CD8-positive, alpha-beta memory T cell (primary cell): ENCODE results near the gene ARHGAP45. TPM values are rescaled to one million over a fixed set of nuclear protein-coding genes. Genes with fewer than 3 reads are reported as not detected.

Source experiments
- CTCF ChIA-PET: fragments of 350-600 bp; sonication (Branson Sonifier 250); formaldehyde crosslinking; loops from one replicate; lab custom pipeline; 2021; ENCODE audit warnings: antibody characterized with exemption; lab: Charles Lee
- POLR2A ChIA-PET: fragments of 350-600 bp; sonication (Branson Sonifier 250); formaldehyde crosslinking; loops from one replicate; lab custom pipeline; 2021; ENCODE audit warnings: antibody characterized with exemption; lab: Charles Lee
- DNase-seq, 5 donors: peaks; one replicate each; pipeline versions ENCODE4 v3.0.0 to v3.0.0-alpha.2; 2020 to 2022; ENCODE audit warnings: mixed read lengths in 1 of 5
- H3K27ac ChIP-seq: one replicate; pipeline ENCODE4 v1.7.0; 2013; ENCODE audit warnings: low read depth, mild to moderate bottlenecking, low read length, moderate library complexity
- H3K27me3 ChIP-seq: 2 replicates; pipeline ENCODE4 v1.7.0; 2013; ENCODE audit warnings: low read length, mild to moderate bottlenecking; ENCODE audit not compliant: insufficient read depth, poor library complexity, severe bottlenecking
- H3K36me3 ChIP-seq: 2 replicates; pipeline ENCODE4 v1.7.0; 2013; ENCODE audit warnings: mild to moderate bottlenecking, low read length, moderate library complexity; ENCODE audit not compliant: insufficient read depth
- H3K4me1 ChIP-seq: 2 replicates; pipeline ENCODE4 v1.7.0; 2013; ENCODE audit warnings: mild to moderate bottlenecking, low read length, moderate library complexity; ENCODE audit not compliant: insufficient read depth
- H3K4me3 ChIP-seq: 2 replicates; pipeline ENCODE4 v1.7.0; 2013; ENCODE audit warnings: mild to moderate bottlenecking, low read length
- H3K9me3 ChIP-seq: 2 replicates; pipeline ENCODE4 v1.7.0; 2013; ENCODE audit warnings: mild to moderate bottlenecking, low read length
- H3K27ac Mint-ChIP-seq, 8 donors: one replicate each; pipeline ENCODE4 v1.8.0; 2020 to 2021; ENCODE audit warnings: mixed read lengths in 8 of 8, mild to moderate bottlenecking in 6 of 8, inconsistent platforms in 3 of 8, moderate library complexity in 3 of 8
- H3K27me3 Mint-ChIP-seq, 2 donors: one replicate each; pipeline ENCODE4 v1.8.0; 2020 to 2021; ENCODE audit warnings: mixed read lengths in 2 of 2, mild to moderate bottlenecking in 1 of 2, moderate library complexity in 1 of 2
- H3K36me3 Mint-ChIP-seq, 3 donors: one replicate each; pipeline ENCODE4 v1.8.0; 2020 to 2021; ENCODE audit warnings: mixed read lengths in 3 of 3, inconsistent platforms in 1 of 3, mild to moderate bottlenecking in 1 of 3
- H3K4me1 Mint-ChIP-seq, 3 donors: one replicate each; pipeline ENCODE4 v1.8.0; 2020 to 2021; ENCODE audit warnings: mixed read lengths in 3 of 3, inconsistent platforms in 1 of 3, mild to moderate bottlenecking in 1 of 3
- H3K4me3 Mint-ChIP-seq, 7 donors: one replicate each; pipeline ENCODE4 v1.8.0; 2020 to 2021; ENCODE audit warnings: mixed read lengths in 7 of 7, mild to moderate bottlenecking in 6 of 7, moderate library complexity in 4 of 7, inconsistent platforms in 2 of 7
- H3K9me3 Mint-ChIP-seq, 5 donors: one replicate each; pipeline ENCODE4 v1.8.0; 2020 to 2022; ENCODE audit warnings: mixed read lengths in 5 of 5, mild to moderate bottlenecking in 3 of 5, moderate library complexity in 2 of 5, inconsistent platforms in 1 of 5
- polyA plus RNA-seq: library from polyadenylated mRNA; unstranded; fragments of 300-500 nt; fragmentation: Illumina TruSeq; gene quantifications from one replicate; pipeline ENCODE4 v1.2.3, GENCODE V29; 2021
- total RNA-seq, 2 experiments: library from RNA; stranded (reverse); gene quantifications; one replicate each; pipeline ENCODE4 v1.2.3, GENCODE V29; 2021

ARHGAP45 gene
- total and polyA plus RNA-seq, 3 experiments from 2014 or later, result 212 to 478 (median 220) TPM

GRCh38 chr19:1046117-1046626 lies 20.8 kb upstream of the ARHGAP45 start:
- Mint-ChIP-seq H3K4me1 (peaks cover 7 to 14% (median 8%) of the 10 kb centered on the region in 3 donors), H3K4me3 (no peak overlapping the region), H3K36me3 (peaks cover 0 to 42% (median 2%) of the 10 kb centered on the region in 3 donors), H3K27ac (peak overlapping the region in 2 of 8 donors; percentile 17 to 94), H3K27me3 (peaks cover 0 to 1% of the 10 kb centered on the region in 2 donors), H3K9me3 (no peaks in the 10 kb centered on the region)
- no peak overlapping the region for H3K4me3 ChIP-seq
- CTCF ChIA-PET, result interaction anchor here (1.0 to 1.5 kb wide), 2 partner anchors 19 to 149 kb away, joined by 3 to 7 read pairs; no protein-coding TSS in a partner anchor
- H3K27ac ChIP-seq, result no peak overlapping the region
- POLR2A ChIA-PET, result interaction anchor here (0.8 kb wide), 1 partner anchor 44 kb away, joined by 7 read pairs; no protein-coding TSS in a partner anchor
- DNase-seq, result no peak
- no peaks in the 10 kb centered on the region for H3K9me3 ChIP-seq
- H3K4me1 ChIP-seq, result peaks cover 14% of the 10 kb centered on the region
- H3K27me3 ChIP-seq, result no peaks in the 10 kb centered on the region
- H3K36me3 ChIP-seq, result peaks cover 13% of the 10 kb centered on the region

DNA sequence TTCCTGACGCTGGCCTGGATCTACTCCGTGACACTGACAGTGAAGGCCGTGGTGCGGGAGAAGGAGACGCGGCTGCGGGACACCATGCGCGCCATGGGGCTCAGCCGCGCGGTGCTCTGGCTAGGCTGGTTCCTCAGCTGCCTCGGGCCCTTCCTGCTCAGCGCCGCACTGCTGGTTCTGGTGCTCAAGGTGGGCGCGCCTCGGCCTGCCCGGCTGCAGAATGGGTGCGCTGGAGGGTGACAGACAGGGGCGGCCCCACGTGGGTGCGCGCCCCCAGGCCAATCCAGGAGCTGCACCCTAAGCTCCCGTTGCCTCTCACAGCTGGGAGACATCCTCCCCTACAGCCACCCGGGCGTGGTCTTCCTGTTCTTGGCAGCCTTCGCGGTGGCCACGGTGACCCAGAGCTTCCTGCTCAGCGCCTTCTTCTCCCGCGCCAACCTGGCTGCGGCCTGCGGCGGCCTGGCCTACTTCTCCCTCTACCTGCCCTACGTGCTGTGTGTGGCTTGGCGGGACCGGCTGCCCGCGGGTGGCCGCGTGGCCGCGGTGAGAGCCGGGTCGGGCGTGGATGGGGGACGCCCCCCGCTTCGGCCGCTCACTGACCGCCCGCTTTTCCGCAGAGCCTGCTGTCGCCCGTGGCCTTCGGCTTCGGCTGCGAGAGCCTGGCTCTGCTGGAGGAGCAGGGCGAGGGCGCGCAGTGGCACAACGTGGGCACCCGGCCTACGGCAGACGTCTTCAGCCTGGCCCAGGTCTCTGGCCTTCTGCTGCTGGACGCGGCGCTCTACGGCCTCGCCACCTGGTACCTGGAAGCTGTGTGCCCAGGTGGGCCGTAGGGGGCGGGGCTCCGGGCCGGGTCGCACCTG lies 19.9 kb upstream of the ARHGAP45 start:
- POLR2A ChIA-PET, result interaction anchor here (0.5 kb wide), 1 partner anchor 24 kb away, joined by 4 read pairs; no protein-coding TSS in a partner anchor
- peak overlapping the region in 4 of 8 donors; percentile 22 to 74 (median 42) for H3K27ac Mint-ChIP-seq
- CTCF ChIA-PET, result interaction anchor here (1.0 to 1.9 kb wide), 5 partner anchors 10 to 63 kb away, joined by 3 to 9 read pairs (median 4); partner anchors contain the start of gene WDR18

GRCh38 chr19:1047696-1048147 lies 19.2 kb upstream of the ARHGAP45 start:
- POLR2A ChIA-PET, result interaction anchor here (0.5 to 0.7 kb wide), 4 partner anchors 23 to 184 kb away, joined by 3 to 8 read pairs (median 6); no protein-coding TSS in a partner anchor
- CTCF ChIA-PET, result interaction anchor here (1.0 to 1.9 kb wide), 8 partner anchors 10 to 147 kb away, joined by 3 to 9 read pairs (median 4); partner anchors contain the start of gene WDR18

More for the DNA sequence above, 19.9 kb upstream of the ARHGAP45 start:
- peak in 1 of 5 donors; percentile 62 for DNase-seq
- Histone ChIP-seq H3K27me3 (no peaks in the 10 kb centered on the region), H3K9me3 (no peaks in the 10 kb centered on the region), H3K4me1 (peaks cover 7% of the 10 kb centered on the region), H3K36me3 (peaks cover 13% of the 10 kb centered on the region), H3K27ac (no peak overlapping the region), H3K4me3 (no peak overlapping the region)
- H3K4me1 Mint-ChIP-seq, result peaks cover 7 to 16% (median 9%) of the 10 kb centered on the region in 3 donors
- no peaks in the 10 kb centered on the region for H3K9me3 Mint-ChIP-seq
- H3K27me3 Mint-ChIP-seq, result peaks cover 0 to 1% of the 10 kb centered on the region in 2 donors
- H3K36me3 Mint-ChIP-seq, result peaks cover 0 to 45% (median 2%) of the 10 kb centered on the region in 3 donors
- H3K4me3 Mint-ChIP-seq, result peak overlapping the region in 3 of 7 donors; percentile 8 to 42 (median 35)

DNA sequence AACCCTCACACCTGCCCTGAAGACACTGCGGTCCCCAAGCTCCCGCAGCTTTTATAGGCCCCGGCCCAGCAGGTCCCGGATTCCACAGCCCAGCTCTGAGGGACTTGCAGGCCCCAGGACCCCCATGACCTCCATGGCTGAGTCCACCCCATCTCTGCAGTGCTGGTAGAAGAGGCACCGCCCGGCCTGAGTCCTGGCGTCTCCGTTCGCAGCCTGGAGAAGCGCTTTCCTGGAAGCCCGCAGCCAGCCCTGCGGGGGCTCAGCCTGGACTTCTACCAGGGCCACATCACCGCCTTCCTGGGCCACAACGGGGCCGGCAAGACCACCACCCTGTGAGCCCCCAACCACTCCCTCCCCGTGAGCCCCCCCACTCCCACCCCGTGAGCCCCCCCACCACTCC lies 17.9 kb upstream of the ARHGAP45 start:
- Histone ChIP-seq H3K27ac (no peak overlapping the region), H3K4me1 (no peaks in the 10 kb centered on the region), H3K9me3 (no peaks in the 10 kb centered on the region), H3K27me3 (no peaks in the 10 kb centered on the region), H3K36me3 (no peaks in the 10 kb centered on the region), H3K4me3 (no peak overlapping the region)
- Mint-ChIP-seq H3K27ac (no peak overlapping the region), H3K36me3 (peaks cover 0 to 48% (median 2%) of the 10 kb centered on the region in 3 donors), H3K9me3 (no peaks in the 10 kb centered on the region), H3K4me1 (peaks cover 9 to 17% (median 10%) of the 10 kb centered on the region in 3 donors), H3K4me3 (no peak overlapping the region), H3K27me3 (peaks cover 0 to 1% of the 10 kb centered on the region in 2 donors)
- CTCF ChIA-PET, result interaction anchor here (1.0 to 1.8 kb wide), 4 partner anchors 16 to 143 kb away, joined by 3 to 6 read pairs (median 4); no protein-coding TSS in a partner anchor
- no peak for DNase-seq
- POLR2A ChIA-PET, result interaction anchor here (0.5 to 1.4 kb wide), 3 partner anchors 9 to 40 kb away, joined by 3 to 6 read pairs (median 3); partner anchors contain the start of gene ABCA7

More at GRCh38 chr19:1047696-1048147, 19.2 kb upstream of the ARHGAP45 start:
- Histone ChIP-seq H3K4me1 (peaks cover 2% of the 10 kb centered on the region), H3K9me3 (no peaks in the 10 kb centered on the region), H3K27ac (no peak overlapping the region), H3K36me3 (peaks cover 7% of the 10 kb centered on the region), H3K4me3 (no peak overlapping the region), H3K27me3 (no peaks in the 10 kb centered on the region)
- H3K36me3 Mint-ChIP-seq, result peaks cover 0 to 42% (median 2%) of the 10 kb centered on the region in 3 donors
- no peak overlapping the region for H3K4me3 Mint-ChIP-seq
- DNase-seq, result no peak
- H3K27me3 Mint-ChIP-seq, result peaks cover 0 to 1% of the 10 kb centered on the region in 2 donors
- peaks cover 9 to 13% (median 9%) of the 10 kb centered on the region in 3 donors for H3K4me1 Mint-ChIP-seq
- no peaks in the 10 kb centered on the region for H3K9me3 Mint-ChIP-seq
- H3K27ac Mint-ChIP-seq, result peak overlapping the region in 1 of 8 donors; percentile 15

DNA sequence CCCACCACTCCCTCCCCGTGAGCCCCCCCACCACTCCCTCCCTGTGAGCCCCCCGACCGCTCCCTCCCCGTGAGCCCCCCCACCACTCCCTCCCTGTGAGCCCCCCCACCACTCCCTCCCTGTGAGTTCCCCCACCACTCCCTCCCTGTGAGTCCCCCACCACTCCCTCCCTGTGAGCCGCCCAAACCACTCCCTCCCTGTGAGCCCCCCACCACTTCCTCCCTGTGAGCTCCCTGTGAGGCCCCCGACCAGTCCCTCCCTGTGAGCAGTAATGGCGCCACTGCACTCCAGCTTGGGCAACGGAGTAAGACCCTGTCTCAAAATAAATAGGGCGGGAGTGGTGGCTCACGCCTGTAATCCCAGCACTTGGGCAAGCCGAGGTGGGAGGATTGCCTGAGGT lies 17.2 kb upstream of the ARHGAP45 start:
- CTCF ChIA-PET, result no interaction called here
- H3K36me3 ChIP-seq, result no peaks in the 10 kb centered on the region

DNA sequence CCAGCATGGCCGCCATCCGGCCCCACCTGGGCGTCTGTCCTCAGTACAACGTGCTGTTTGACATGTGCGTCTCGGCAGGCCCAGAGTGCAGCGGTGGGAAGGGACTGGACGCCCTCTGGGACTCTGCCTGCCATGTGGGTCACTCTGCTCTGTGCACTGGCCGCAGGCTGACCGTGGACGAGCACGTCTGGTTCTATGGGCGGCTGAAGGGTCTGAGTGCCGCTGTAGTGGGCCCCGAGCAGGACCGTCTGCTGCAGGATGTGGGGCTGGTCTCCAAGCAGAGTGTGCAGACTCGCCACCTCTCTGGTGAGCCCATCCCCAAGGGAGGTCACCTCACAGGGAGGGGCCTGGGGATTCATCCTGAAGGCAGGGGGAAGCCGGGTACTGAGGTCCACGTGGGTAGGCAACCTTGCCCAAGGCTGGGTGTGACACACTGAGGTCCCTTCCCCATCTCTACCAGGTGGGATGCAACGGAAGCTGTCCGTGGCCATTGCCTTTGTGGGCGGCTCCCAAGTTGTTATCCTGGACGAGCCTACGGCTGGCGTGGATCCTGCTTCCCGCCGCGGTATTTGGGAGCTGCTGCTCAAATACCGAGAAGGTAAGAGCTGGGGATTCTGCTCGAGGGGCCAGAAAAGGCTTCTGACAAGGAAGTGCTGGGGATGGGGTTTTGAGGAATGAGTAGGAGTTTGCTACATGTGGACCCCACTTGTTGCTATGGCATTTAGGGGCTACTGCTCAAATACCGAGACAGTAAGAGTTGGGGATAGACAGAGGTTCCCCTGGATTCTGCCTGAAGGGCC lies 15.8 kb upstream of the ARHGAP45 start:
- peaks cover 5 to 13% (median 7%) of the 10 kb centered on the region in 3 donors for H3K4me1 Mint-ChIP-seq
- no peaks in the 10 kb centered on the region for H3K9me3 ChIP-seq
- peak overlapping the region in 6 of 8 donors; percentile 33 to 73 (median 51) for H3K27ac Mint-ChIP-seq
- no peak overlapping the region for H3K4me3 ChIP-seq
- H3K36me3 Mint-ChIP-seq, result peaks cover 0 to 47% (median 0%) of the 10 kb centered on the region in 3 donors
- ChIA-PET CTCF (interaction anchor here (0.8 to 1.2 kb wide), 2 partner anchors 14 to 50 kb away, joined by 4 read pairs; no protein-coding TSS in a partner anchor), POLR2A (no interaction called here)
- peaks cover under 1% of the 10 kb centered on the region for H3K36me3 ChIP-seq
- no peak for DNase-seq
- H3K27me3 ChIP-seq, result no peaks in the 10 kb centered on the region
- no peak overlapping the region for H3K27ac ChIP-seq
- H3K27me3 Mint-ChIP-seq, result no peaks in the 10 kb centered on the region
- H3K9me3 Mint-ChIP-seq, result no peaks in the 10 kb centered on the region
- H3K4me1 ChIP-seq, result no peaks in the 10 kb centered on the region
- no peak overlapping the region for H3K4me3 Mint-ChIP-seq

More for the DNA sequence above, 17.2 kb upstream of the ARHGAP45 start:
- peaks cover 0 to 1% of the 10 kb centered on the region in 2 donors for H3K27me3 Mint-ChIP-seq
- H3K4me1 ChIP-seq, result no peaks in the 10 kb centered on the region
- H3K27ac Mint-ChIP-seq, result peak overlapping the region in 2 of 8 donors; percentile 3 to 29
- H3K4me3 Mint-ChIP-seq, result no peak overlapping the region
- no peaks in the 10 kb centered on the region for H3K9me3 ChIP-seq
- no peaks in the 10 kb centered on the region for H3K27me3 ChIP-seq
- POLR2A ChIA-PET, result no interaction called here
- no peak overlapping the region for H3K4me3 ChIP-seq
- peaks cover 9 to 17% (median 10%) of the 10 kb centered on the region in 3 donors for H3K4me1 Mint-ChIP-seq
- DNase-seq, result peak in 1 of 5 donors; percentile 48
- H3K9me3 Mint-ChIP-seq, result no peaks in the 10 kb centered on the region
- H3K27ac ChIP-seq, result no peak overlapping the region
- H3K36me3 Mint-ChIP-seq, result peaks cover 0 to 49% (median 2%) of the 10 kb centered on the region in 3 donors

GRCh38 chr19:1051791-1052190 lies 15.2 kb upstream of the ARHGAP45 start:
- Histone ChIP-seq H3K27me3 (no peaks in the 10 kb centered on the region), H3K4me1 (no peaks in the 10 kb centered on the region), H3K4me3 (no peak overlapping the region), H3K9me3 (no peaks in the 10 kb centered on the region), H3K27ac (no peak overlapping the region), H3K36me3 (peaks cover 7% of the 10 kb centered on the region)
- H3K36me3 Mint-ChIP-seq, result peaks cover 0 to 51% (median 4%) of the 10 kb centered on the region in 3 donors
- H3K27ac Mint-ChIP-seq, result peak overlapping the region in 6 of 8 donors; percentile 33 to 73 (median 51)
- ChIA-PET CTCF (interaction anchor here (1.2 kb wide), 1 partner anchor 50 kb away, joined by 4 read pairs; no protein-coding TSS in a partner anchor), POLR2A (no interaction called here)
- no peak for DNase-seq
- no peak overlapping the region for H3K4me3 Mint-ChIP-seq
- no peaks in the 10 kb centered on the region for H3K27me3 Mint-ChIP-seq
- H3K4me1 Mint-ChIP-seq, result peaks cover 10 to 17% (median 11%) of the 10 kb centered on the region in 3 donors
- peaks cover 0 to 2% (median 0%) of the 10 kb centered on the region in 5 donors for H3K9me3 Mint-ChIP-seq
